T-helper 2 cell treated with Interferon-gamma antibody and Interleukin-4, amounts not matched to agents 100 ng/mL and 5 ng/mL, for 36 hours (primary cell): Measurements from ENCODE around the gene CNPY4. TPM values are rescaled to one million over a fixed set of nuclear protein-coding genes. Genes with fewer than 3 reads are reported as not detected.

Experiments used
- intact Hi-C: fragments of 100-400 bp; cut with micrococcal nuclease; formaldehyde crosslinking; loops from one replicate; pipeline ENCODE4 v1.15.1; 2023
- total RNA-seq: library from RNA; stranded (reverse); gene quantifications from 2 replicates; pipeline ENCODE4 v1.2.3, GENCODE V29; 2022

The CNPY4 gene
- total RNA-seq, 1 donor from 2014 or later: 29.5 TPM

GRCh38 chr7:100141555-100141949 is 22.1 kb downstream of the CNPY4 start:
- intact Hi-C loops: no loop called here

- intact Hi-C loops: no loop called here
Observed at GRCh38 chr7:100142461-100142860, 23.0 kb downstream of the CNPY4 start.

GRCh38 chr7:100146350-100146749 is 26.9 kb downstream of the CNPY4 start:
- intact Hi-C loops: loop anchor here (5.0 kb wide), 1 partner anchor 126 kb away; no protein-coding TSS in a partner anchor

- intact Hi-C loops: loop anchor here (5.0 kb wide), 1 partner anchor 125 kb away; no protein-coding TSS in a partner anchor
Observed at GRCh38 chr7:100147278-100147677, 27.8 kb downstream of the CNPY4 start.

- intact Hi-C loops: loop anchor here (1.0 to 5.0 kb wide), 7 partner anchors 10 to 281 kb away; partner anchors contain the start of genes AP4M1, GPC2, MCM7 and MEPCE
Observed at GRCh38 chr7:100148225-100148558, 28.8 kb downstream of the CNPY4 start.

- intact Hi-C loops: loop anchor here (1.0 to 5.0 kb wide), 7 partner anchors 10 to 281 kb away; partner anchors contain the start of genes AP4M1, GPC2, MCM7 and MEPCE
Observed at GRCh38 chr7:100148559-100149328, 29.3 kb downstream of the CNPY4 start, which contains the start of gene LAMTOR4. Gene LAMTOR4, plus strand, starts transcription at chr7:100148918. Its CDS starts 55 bp downstream, at chr7:100148973.

GRCh38 chr7:100152404-100152803 is 33.0 kb downstream of the CNPY4 start:
- intact Hi-C loops: no loop called here

- intact Hi-C loops: no loop called here
Observed at GRCh38 chr7:100152937-100153666, 33.7 kb downstream of the CNPY4 start.

- intact Hi-C loops: no loop called here
Observed at GRCh38 chr7:100153708-100154535, 34.5 kb downstream of the CNPY4 start.

- intact Hi-C loops: loop anchor here (5.0 kb wide), 1 partner anchor 52 kb away; no protein-coding TSS in a partner anchor
Observed at GRCh38 chr7:100154651-100155491, 35.4 kb downstream of the CNPY4 start.

- intact Hi-C loops: loop anchor here (5.0 kb wide), 1 partner anchor 52 kb away; no protein-coding TSS in a partner anchor
Observed at GRCh38 chr7:100155553-100156317, 36.3 kb downstream of the CNPY4 start.

- intact Hi-C loops: loop anchor here (5.0 kb wide), 1 partner anchor 51 kb away; no protein-coding TSS in a partner anchor
Observed at GRCh38 chr7:100156331-100157068, 37.1 kb downstream of the CNPY4 start.

- intact Hi-C loops: loop anchor here (5.0 kb wide), 1 partner anchor 50 kb away; no protein-coding TSS in a partner anchor
Observed at GRCh38 chr7:100157069-100157333, 37.6 kb downstream of the CNPY4 start.

GRCh38 chr7:100157334-100158228 is 38.1 kb downstream of the CNPY4 start:
- intact Hi-C loops: loop anchor here (1.0 to 5.0 kb wide), 2 partner anchors 9 to 50 kb away; partner anchors contain the start of gene LAMTOR4

GRCh38 chr7:100158229-100159098 is 39.0 kb downstream of the CNPY4 start, which contains the start of gene TRAPPC14:
Gene TRAPPC14, minus strand, starts transcription at chr7:100158723. Its CDS starts 224 bp downstream, at chr7:100158499.
- intact Hi-C loops: loop anchor here (1.0 to 5.0 kb wide), 2 partner anchors 10 to 49 kb away; partner anchors contain the start of gene LAMTOR4

GRCh38 chr7:100159099-100159623 is 39.7 kb downstream of the CNPY4 start:
- intact Hi-C loops: loop anchor here (5.0 kb wide), 1 partner anchor 48 kb away; no protein-coding TSS in a partner anchor
